ENCODE measurements around the gene RBM19.

Gene RBM19

DNA sequence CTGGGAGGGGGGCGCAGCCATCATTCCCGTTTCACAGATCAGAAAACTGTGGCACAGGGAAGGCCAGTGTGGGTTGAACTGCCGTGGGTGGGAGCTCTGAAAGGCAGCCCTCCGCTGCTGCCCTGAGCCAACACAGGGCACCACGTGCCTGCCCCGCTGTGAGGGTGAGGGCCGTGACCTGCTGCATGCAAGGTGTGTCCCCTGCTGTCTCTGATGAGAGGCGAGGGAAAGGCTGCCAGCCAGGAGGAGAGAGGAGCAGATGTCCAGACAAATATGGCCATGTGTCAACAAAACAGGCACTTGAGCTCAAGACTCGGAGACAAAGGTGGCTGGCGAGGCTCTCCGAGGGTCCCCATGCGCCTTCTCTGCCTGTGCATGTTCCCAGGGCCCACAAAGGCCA lies 108.8 kb downstream of the RBM19 start:
- no peak for DNase-seq (ENCODE audit: low spot score)

DNA sequence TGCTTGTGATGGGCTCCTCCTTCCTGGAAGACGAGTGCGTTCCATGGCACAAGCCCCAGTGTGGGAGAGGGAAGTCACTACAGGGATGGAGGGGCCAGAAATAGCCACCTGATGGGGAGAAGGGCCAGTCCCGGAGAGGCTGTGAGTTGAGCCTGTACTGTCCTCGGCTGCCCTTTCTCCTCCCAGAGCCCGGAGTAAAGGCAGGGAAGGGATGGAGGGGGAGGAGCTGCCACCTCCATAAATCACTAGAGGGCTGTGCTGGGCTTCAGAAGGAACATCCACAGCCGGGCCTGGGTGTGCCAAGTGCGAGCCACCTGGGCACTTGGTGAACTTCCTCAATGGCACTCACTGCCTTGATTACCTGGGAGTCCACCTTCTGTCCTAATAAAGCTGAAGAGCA lies 110.1 kb downstream of the RBM19 start:
- DNase-seq (ENCODE audit: low spot score), result no peak

DNA sequence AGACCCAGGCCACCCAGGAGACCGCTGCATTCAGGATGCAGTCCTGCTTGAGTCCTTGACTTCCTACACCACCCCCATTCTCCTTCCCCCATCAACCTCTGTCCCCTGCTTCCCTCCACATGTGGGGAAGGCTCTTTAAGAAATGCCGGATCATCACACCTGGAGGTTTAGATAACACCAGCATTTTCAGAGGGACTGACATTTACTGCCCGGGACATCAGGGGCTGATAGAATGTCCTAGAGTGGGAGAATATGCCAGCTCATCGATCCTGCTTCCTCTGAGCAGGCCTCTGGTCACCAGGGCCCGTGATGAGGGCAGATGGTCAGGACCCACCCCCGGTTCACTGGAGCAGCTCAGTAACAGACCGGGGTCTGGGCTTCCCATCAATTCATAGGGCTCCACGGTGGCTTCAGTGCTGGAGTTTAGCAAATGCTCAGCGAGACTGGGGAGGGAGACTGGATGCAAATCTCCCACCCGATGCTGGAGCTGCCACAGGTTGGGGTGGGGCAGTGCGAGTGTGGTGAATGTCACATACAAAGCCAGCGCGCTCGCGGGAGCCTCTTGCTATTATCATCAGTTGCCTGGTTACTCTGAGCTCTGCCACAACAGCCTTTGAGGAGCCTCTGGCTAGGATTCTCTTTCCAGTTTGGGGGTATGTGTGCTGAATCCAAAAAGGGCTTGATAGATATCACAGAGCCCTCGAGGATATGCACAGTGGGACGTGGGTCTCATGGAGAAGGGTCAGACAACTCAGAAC lies 111.6 kb downstream of the RBM19 start:
- DNase-seq (ENCODE audit: low spot score), result no peak

DNA sequence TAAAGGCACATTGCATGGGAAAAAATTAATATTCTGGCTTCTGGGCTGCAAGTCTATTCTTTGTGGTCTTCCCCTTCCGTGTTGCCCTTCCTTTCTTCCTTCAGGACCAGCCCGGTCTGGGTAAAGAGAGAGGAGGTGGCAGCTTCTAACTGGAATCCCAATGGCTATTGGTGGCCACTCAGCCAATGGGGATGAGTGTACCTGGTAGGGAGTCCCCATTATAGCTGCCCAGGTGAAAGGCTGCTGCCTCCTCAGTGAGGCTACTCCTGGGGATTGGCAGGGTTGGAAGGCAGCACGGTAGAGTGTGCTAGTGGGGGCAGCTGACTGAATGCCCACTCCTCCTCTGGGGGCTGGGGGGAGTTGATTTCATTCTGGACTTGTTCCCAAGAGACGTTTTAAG lies 112.6 kb downstream of the RBM19 start:
- DNase-seq (ENCODE audit: low spot score), result no peak

DNA sequence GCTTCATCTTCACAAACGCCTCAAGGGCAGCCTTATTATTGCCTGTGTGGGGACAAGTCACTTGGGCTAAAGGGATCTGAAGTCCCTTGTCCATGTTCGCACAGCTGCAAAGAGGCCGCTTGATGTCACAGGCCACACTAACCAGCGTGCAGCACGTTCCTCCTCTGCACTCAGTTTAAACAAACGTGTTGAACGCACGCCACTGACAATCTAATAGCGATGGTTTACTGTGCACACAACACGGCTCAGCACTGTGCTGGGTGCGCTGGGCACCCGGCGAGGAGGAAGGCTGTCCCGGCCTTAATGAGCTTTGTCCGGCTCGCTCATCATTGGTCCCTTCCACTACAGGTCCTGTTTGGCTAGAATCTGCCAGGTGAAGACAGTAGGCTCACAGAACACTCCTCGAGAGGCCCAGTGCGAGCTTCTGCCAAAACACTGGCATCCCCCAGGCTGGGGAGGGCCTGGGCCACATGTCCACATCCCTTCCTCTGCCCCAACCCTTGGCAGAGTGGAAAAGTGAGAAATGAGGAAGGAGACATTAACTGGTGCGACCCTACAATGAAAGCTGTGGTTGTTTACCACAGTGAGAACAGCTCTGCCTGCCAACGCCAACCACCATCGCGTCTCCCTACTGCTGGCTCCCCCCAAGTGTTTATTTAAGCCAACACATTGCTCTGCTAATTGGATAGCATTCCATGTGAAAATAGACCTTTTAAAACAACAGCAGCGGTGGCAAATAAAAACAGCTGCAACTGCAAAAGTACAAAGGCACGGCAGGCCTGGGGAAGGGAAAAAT lies 113.2 kb downstream of the RBM19 start:
- no peak for DNase-seq (ENCODE audit: low spot score)

DNA sequence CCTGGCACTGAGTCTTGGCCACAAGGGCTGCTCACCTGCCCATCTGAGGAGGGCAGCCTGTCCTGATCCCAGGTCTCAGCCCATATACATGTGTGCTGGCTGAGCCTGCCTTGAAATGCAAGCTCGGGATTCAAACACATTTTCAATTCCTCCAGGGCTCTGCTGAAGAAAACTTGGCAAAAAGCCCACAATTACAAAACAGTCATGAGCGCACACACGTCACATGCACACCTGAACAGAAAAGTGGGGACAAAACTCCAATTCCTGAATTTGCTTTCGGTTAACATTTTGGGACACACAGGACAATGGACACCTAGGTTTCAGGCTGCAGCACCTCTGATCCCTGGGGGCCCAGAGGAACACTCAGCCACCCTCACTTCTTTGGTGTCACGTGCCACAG lies 113.9 kb downstream of the RBM19 start:
- DNase-seq (ENCODE audit: low spot score), result no peak

DNA sequence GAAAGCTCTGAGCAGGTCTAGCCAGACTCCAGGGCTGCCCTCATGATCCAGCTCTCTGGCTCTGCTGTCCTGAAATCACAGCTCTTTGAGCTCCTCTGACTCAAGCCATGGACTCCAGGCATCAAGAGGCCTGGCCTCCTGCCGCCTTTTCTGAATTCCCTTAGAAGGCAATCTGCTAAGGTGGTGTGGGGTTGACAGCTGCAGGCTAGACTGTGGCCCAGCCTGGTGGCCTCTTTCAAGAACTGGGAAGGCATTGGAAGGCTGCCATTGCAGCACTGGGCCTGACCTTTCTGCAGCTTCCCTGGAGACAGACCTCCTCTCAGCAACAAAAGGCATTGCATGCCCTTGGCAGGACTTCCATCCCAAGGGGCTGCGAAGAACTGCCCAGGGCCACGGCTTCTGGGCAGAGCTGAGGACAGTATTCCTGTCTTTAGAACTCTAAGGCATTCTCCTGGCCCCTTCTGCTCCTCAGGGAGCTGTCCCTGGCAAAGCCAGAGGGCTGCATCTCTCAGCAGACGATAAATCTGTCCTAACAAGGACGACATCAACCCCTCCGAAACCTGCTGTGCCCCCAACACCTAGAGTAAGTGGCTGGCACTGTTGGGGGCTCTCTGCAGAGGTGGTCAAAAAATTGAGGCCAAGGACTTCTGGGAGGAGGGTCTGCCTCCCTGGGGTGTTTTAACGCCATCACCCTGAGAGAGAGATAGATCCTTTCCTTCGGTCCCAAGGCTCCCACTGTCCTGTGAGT lies 115.6 kb downstream of the RBM19 start:
- no peak for DNase-seq (ENCODE audit: low spot score)

DNA sequence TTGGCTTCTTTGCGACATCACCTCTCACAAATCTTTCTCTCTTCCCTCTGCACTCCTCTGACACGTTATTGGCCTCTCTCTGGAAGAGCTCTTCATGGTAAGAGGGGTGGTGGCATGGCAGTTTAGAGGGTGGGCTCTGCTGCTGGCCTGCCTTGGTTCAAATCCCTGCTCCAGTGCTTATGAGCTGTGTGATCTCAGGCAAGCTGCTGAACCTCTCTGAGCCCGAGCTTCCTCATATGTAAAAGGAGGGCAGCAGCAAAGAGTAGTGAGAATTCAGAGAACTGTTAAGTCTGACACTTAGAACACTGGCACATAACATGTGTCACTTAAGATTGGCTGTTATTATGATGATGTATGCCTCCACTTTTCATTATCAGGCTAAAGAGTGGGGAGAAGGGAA lies 118.3 kb downstream of the RBM19 start:
- DNase-seq (ENCODE audit: low spot score), result no peak

DNA sequence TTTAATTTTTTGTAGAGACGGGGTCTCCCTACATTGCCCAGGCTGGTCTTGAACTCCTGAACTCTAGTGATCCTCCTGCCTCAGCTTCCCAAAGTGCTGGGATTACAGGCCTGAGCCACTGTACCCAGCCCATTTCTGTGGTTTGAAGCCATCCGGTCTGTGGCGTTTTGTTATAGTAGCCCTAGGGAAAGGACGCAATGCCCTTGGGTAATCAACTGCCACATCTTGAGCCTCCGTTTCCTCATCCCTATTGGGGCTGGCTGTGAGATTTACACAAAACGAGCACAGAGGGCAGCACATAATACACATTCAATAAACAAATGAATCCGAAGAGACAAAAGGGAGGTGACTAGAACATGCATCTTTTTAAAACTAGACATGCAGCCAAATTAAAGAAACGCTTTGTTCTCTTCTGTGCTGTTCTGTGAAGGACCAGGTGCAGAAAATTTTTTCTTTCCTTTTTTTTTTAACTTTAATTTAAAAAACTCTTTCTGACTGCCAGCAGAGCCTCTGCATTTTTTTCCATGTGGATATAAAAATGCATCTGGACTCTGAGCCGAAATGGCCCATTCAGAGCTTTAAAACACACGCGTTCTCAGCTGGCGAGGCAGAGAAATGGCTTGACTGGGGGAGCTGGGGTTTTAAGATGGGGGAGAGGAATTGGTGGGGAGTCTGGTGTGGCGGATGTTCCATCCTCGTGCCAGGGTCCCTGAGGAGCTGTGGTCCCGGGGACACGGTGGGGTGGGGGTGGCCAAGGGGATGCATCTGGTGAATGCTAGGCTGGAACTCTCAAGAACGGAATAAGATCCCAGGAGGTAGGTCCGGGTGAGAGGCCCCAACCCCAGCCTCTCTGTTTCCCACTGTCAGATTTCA lies 119.0 kb downstream of the RBM19 start:
- no peak for DNase-seq (ENCODE audit: low spot score)

DNA sequence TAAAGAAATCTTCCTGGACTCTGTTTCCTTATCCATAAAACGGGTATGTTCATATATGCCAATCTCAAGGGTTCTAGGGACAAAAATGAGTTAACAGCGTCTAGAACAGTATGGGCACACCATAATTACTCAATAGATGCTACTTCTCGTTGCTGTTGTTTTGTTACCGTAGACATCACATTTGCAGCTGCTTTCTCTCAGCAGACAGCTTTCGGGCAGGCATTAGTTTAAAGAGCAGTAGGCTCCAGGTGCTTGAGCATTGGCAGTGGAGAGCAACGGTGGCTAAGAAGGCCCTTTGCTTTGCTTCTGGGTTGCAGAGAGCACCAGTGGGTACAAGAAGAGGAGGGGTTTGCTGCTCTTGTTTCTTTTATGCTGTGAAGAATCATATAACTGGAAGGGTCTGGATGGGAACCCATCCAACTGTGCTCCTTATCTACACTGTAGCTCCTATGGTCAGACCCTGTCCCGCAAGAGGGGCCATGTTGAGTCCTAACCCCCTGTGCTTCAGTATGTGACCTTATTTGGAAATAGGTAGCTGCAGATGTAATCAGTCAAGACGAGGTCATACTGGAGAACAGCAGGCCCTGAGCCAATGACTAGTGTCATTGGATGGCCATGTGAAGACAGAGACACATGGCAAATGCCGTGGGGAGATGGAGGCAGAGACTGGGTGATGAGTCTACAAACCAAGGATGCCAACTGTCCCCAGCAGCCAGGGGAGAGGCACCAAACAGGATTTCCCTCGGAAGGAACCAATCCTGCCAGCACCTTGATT lies 120.0 kb downstream of the RBM19 start:
- no peak for DNase-seq (ENCODE audit: low spot score)

DNA sequence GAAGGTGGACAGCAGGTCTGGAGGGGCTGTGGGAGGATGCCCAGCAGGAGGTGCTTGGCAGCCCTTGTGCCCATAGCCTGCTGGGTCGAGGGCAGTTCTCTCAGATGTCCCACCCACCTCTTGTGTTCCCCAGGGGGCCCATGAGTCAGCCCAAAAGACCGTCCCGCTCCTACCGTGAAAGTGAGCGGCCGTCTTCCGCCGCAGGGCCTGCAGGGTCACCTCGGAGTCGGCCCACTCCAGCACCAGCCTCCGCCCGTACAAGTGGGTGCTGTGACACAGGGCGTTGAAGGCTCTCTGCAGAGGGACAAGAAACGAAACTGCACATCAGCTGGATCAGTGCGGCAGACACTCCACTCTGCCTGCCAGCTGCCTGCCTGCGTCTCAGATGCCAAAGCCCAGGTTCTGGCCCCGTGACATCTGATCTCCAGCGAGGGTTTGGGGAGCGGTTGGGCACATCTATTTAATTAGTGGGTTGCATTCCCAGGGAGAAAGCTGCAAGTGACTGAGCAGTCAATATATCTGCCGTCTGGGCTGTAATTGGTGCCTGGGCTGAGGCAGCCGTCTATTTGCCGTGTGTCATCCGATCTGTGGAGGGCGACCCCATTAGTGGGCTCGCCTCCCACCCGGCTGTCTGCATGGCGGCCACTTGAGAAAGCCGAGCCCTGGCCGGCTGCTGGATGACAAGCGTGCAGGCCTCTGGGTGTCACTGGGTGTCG lies 121.5 kb downstream of the RBM19 start:
- DNase-seq (ENCODE audit: low spot score), result no peak

DNA sequence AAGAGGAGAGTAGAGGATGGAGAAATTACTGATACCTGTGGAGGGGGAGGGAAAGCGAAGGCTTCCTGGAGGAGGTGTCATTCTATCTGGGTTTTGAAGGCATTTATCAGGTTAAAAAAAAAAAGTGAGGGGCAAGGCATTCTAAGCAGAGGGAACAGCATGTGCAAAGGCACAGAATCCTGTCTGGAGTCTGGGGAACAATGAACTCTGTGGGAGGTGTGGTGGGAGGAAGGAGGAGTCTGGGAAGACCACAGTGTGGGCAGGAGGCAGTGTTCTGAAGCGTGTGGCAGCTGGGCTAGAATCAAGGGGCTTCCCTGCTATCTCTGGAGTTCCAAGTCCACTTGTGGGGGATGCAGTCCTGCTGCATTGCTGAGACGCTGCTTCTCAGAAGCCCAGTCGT lies 123.4 kb downstream of the RBM19 start:
- DNase-seq (ENCODE audit: low spot score), result no peak

DNA sequence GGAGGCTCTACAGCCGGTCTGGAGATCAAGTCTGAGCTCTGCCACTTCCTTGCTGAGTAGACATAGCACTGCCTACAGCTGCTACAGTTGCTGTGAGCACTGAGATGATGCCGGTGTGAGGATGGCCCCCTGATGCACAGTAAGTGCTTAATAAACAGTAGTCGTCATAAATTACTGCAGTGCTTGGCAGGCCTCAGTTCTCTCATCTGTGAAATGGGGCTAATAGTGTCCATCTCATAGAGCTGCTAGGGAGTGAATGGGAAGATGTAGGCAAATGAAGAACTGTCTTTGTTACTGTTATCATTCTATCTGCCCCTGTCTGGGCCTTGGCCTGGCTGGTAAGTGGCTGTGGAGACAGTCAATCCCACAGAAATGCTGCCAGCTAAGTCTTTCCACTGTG lies 124.3 kb downstream of the RBM19 start:
- no peak for DNase-seq (ENCODE audit: low spot score)

DNA sequence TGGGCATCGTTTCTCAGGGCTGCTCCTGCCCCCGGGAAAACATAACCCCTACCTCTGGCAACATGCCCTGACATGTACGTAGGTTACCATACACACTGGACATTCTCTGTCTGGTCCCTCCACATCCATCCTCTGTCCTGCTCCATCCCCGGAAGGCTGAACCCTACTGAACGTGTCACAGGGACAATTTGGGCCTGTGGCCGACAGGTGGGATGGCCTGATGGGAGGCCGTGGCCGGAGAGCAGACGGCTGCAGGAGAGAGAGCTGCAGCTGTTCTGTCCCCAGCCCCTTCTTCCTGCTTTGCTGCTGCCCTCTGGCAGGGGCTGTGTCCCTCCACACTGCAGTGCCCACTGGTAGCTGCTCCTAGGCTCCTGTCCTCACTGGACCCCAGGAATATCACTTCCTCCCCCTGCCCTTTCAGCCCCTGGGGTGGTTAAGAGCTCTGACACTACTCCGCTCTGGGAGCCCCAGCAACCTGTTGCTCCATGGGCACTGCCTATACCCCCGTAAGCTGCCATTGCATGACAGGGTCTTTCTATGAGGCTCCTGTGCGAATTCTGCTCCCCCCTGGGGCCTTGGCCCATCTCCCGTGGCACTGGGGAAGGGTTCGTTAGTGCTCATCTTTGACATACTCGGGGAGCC lies 125.6 kb downstream of the RBM19 start:
- DNase-seq (ENCODE audit: low spot score), result no peak

DNA sequence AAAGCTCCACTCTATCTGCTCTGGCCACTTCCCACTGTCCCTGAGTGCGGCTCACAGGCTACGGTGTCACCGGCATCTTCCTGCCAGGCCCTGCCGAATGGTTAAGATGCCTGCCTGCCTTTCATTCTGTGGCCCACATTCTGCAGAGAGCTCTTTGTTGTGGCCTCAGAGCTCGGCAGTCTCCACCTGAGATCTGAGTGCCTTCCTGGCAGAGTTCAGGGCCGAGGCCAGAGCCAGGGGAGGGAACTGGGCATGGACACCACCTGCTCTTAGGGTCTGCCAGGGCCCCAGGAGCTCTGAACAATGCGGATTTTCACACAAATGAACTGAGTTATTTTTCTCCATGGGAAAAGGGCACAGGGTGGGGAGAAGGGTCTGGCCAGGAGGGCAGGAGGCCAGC lies 127.2 kb downstream of the RBM19 start:
- no peak for DNase-seq (ENCODE audit: low spot score)

DNA sequence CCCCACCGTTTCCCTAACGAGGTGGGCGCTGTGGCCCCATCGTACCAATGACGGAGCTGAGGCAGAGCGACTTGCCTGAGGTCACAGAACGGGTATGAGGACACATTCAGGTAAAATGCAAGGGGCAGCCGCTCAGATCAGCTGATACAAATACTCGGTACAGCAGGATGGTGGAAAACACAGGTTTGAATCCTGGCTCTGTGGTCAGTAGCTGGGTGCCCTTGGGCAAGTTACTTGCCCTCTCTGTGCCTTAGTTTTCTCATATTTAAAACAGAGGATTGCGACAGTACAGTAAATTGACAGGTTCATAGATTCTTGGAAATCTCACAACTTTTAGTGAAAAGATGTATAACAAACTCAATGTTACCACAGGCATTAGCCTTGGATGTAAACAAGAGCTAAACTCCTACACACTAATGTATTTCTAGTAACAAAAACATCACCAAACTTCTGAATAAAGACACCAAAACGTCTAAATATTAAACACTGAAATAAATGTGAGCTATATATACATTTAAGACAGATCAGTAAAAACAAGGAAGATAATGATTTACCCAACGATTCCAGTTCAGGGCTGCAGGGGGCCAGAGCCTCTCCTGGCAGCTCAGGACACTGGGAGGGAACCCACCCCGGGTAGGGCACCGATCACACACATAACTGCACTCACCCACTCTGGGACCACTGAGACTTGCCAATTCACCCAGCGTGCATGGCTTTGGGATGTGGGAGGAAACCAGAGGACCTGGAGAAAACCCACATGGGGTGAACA lies 128.4 kb downstream of the RBM19 start:
- DNase-seq (ENCODE audit: low spot score), result no peak

DNA sequence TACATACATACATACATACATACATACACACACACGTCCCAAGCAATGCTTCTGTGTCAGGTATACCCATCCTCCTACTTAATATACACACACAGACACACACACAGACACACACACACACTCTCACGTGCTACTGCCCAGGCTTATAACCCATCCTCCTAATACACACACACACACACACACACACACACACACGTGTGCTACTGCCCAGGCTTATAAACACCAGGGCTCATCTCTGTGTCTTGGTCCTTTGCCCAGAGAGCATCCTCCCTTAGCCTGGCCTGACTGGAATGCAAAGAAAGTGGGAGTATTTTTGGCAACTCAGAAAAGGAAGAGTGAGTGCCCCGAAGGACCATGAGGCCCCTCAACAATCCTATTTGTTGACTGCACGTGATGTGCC lies 129.0 kb downstream of the RBM19 start:
- DNase-seq (ENCODE audit: low spot score), result no peak

DNA sequence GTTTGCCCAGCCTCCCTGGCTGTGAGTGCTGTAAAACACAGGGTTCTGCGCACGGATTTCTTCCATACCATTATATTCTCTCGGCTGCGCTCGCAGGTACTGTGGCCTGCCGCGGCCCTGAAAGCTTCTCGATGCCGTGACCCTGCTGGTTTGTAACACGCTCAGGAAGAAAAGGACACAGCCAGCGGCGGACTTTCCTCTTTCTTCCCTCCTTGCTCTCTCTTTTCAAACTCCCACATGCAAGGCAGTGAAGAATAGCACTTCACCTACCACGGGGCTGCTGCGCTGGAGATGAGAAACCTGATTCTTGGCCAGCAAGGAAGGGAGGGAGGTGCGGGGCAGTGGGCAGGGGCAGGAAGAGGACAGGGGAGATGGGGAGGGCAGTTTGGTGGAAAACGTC lies 130.2 kb downstream of the RBM19 start:
- DNase-seq (ENCODE audit: low spot score), result no peak

DNA sequence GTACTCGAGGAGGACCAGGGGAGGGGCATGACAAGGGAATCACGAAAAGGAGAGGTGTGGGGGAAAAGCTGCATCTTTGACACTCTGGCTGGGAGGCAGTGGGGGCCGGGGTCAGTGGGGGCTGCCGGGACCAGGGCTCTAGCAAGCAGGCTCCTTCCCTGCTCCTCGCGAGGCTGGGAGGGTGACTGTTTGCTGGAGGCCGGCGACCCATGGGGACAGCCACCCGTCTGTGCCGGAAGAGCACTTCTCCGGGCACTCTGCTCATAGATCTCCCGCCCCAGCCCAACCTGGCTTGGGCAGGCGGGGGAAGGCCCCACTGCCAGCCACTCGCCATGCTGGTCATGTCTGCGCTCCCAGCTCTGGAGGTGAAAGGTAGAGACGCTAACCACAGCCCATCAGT lies 130.7 kb downstream of the RBM19 start:
- DNase-seq (ENCODE audit: low spot score), result no peak

All from hepatic stellate cell (primary cell).